ENCODE data around the gene ZNF304.
A peak's percentile ranks its signal among the peaks of the same experiment; 100 is the strongest.
"Not testable (repeated sequence)": the region's sequence is repeated elsewhere in the genome, so short reads cannot be mapped to it uniquely, and the experiment has no call there.

ZNF304 gene

DNA sequence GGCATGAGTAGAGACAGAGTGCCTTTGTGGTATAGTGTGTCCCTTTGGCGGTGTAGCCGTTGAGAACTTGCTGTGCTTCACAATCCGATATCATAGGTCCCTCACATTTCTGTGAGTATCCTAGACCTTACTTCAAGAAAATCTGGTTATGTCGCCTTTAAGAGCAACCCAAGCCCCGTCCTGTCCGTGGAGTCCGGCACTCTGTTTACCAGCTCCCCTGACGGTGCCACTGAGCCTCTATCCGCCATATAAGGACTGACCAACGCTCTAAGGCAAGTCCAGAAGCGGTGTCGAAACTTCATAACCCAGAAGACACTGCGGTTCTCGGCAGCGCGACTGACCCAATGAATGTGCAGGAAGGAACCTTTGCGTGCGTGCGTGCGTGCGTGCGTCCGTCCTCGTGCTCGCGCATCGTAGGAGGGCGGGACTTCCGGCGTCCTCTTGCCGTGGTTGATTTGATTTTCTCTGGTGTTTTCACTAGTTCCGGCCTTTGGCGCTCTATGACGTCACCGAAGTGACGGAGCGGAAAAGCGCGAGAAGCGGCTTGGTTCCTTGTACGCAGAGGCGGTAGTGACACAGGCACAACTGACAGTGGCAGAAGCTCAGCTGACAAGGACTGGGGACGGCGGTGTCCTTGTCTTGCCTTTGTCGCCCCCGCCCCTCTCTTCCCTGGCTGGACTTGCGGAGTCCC is 12.1 kb downstream of the ZNF304 start, which contains the start of the genes TRAPPC2B and ZNF547:
TRAPPC2B (plus strand) TSS at position 555 of the 691 bp plus-strand sequence. CDS start 1,283 bp downstream, outside the sequence.
ZNF547 (plus strand) TSS at position 555 of the 691 bp plus-strand sequence. CDS start 5,005 bp downstream, outside the sequence.
- DNase-seq, result peak; percentile 94

DNA sequence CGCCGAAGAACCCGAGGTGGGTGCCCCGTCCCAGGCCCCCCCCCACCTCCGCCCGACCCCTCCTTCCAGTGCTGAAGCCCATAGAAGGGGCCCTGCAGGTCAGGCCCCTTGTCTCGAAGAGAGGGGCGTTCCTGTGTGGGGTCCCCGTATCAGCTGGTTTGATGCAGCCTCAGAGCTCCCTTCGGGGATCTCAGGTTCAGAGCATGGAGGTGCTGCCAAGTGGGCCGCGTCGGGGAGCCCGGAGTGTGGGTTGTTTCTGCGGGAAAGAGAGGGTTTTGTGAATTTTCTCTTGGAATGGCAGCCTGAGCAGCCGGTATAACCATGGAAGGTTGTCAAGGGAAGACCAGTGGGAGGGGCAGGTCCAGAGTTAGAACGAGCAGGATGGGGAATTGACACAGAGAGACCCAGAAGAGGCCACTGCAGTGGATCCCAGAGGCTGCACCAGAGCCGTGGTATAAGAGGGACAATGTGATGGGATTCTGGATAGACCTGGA is 12.7 kb downstream of the ZNF304 start:
- no peak for DNase-seq

GRCh38 chr19:57366776-57367175 is 15.7 kb downstream of the ZNF304 start:
- DNase-seq, result no peak

- DNase-seq, result no peak
Measured at GRCh38 chr19:57374179-57374578, 23.1 kb downstream of the ZNF304 start.

GRCh38 chr19:57374647-57375046 is 23.6 kb downstream of the ZNF304 start:
- DNase-seq, result not testable (repeated sequence)

GRCh38 chr19:57376151-57376550 is 25.1 kb downstream of the ZNF304 start:
- no peak for DNase-seq

DNA sequence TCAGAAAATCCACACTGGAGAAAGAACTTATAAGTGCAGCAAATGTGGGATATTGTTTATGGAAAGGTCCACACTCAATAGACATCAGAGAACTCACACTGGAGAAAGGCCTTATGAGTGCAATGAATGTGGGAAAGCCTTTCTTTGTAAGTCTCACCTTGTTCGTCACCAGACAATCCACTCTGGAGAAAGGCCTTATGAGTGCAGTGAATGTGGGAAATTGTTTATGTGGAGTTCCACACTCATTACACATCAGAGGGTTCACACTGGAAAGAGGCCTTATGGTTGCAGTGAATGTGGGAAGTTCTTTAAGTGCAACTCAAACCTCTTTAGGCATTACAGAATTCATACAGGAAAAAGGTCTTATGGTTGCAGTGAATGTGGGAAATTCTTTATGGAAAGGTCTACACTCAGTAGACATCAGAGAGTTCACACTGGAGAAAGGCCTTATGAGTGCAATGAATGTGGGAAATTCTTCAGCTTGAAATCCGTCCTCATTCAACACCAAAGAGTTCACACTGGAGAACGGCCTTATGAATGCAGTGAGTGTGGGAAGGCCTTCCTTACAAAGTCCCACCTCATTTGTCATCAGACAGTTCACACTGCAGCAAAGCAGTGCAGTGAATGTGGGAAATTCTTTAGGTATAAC is 26.6 kb downstream of the ZNF304 start:
- DNase-seq, result no peak

- no peak for DNase-seq
Measured at GRCh38 chr19:57380923-57381322, 29.9 kb downstream of the ZNF304 start.

DNA sequence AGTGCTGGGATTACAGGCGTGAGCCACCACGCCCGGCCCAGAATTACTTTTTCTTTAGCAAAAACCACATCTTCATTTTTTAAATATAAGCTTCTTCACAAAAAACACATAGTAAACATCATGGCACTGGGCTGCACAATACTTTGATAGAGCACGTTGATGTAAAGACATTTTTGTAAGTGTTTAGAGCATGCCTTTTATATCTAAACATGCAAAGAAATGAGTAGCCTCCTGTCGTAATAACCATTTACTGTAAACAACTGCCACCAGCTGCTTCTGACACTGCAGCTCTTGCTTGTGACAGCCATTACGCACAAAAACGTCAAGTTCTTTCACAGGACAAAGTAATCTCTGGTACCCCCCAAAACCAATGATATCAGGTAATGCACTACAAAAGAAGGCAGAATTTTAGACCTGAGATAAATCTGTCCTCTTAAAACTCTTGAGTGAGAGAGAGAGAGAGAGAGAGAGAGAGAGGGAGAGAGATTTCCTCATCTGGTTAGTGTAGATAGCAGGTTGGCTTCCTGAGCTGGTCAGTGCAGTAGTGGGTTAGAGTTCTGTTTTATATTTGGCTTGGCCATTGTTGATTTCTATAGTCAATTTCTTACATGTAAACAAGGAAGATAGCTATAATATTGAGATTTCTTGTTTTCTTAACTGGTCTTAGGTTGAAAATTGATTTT is 31.9 kb downstream of the ZNF304 start:
- DNase-seq, result no peak

GRCh38 chr19:57389194-57389729 is 38.2 kb downstream of the ZNF304 start:
- no peak for DNase-seq

- peak; percentile 34 for DNase-seq
Measured at GRCh38 chr19:57389730-57390598, 38.9 kb downstream of the ZNF304 start, which contains the start of gene ZNF548. TSS of gene ZNF548 (plus strand) at chr19:57389854. CDS start at chr19:57390100, 246 bp downstream.

- DNase-seq, result no peak
Measured at GRCh38 chr19:57395710-57396109, 44.6 kb downstream of the ZNF304 start.

DNA sequence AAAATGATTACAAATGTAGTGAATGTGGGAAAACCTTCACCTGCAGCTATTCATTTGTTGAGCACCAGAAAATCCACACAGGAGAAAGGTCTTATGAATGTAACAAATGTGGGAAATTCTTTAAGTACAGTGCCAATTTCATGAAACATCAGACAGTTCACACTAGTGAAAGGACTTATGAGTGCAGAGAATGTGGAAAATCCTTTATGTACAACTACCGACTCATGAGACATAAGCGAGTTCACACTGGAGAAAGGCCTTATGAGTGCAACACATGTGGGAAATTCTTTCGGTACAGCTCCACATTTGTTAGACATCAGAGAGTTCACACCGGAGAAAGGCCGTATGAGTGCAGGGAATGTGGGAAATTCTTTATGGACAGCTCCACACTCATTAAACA is 47.8 kb downstream of the ZNF304 start:
- no peak for DNase-seq

DNA sequence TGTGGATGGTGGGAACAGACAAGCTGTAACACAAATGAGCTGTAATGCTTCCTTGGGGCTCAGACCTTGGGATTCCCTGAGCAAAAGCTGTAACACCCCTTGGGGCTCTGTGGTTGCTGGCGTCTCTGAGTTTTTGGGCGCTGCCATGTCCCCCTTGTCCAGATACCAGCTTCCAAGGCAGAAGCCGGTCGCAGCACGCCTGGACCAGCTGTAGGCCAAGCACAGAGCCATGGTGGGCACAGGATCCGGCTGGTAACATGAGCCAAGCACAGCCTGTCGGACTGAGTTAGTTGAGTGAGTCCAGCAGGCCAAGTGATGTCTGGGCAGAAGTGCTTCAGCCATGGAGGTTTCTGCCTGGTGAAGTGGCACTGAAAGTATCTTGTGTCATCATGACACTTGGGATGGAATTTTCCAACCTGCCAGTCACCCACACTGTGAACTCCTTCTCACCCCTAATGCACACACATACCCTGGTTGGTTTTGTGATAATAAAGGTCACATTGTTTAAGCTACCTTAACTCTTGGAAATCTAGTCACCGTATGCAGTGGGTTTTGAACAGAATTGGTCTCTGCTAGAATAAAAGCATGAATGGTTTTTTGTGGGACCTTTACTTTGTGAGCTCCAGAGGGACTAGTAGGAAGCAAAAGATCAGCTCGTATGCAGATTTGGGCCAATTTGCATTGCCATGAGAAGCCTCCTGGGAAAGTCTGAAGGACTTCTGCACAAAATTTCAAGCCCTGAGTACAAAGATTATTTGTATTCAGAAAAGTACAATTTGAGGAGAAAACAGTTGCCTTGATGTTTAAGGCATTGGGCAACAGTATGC is 52.9 kb downstream of the ZNF304 start:
- no peak for DNase-seq

DNA sequence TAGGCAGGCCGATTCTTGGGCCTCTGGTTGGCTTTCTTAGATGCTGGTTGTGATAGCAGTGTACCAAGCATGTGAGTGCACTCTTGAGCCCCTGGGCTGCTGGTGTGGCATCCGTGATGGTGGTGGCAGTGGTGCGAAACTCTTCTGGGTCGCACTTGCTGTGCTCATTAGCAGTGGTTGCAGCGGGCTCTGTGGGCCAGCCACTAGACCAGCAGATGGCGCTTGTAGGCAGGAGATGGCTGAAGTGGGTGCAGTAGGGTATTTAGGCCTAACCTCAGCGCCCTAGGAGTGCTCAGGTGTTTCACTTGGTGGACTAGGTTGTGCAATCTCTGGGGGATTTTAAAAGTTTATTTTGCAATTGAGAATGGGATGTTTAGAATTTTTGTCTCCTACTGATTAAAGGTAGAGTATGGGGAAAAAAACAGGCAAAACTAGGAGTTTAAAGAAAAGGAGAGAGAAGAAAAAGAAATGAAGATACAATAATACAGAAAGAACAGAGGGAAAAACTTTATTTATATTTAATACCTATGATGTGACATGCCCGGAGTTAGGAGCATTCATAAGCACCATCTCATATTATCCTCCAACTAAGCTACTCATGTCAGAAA is 55.5 kb downstream of the ZNF304 start:
- no peak for DNase-seq
